Trophoblast cell (in vitro differentiated cells and primary cell): ENCODE data around the gene SYT6.

ENCODE experiments used
- DNase-seq, 2 donors: peaks; one replicate each; pipeline ENCODE4 v3.0.0-alpha.2; 2016
- H2AFZ ChIP-seq: 2 replicates; pipeline ENCODE4 v1.6.1; 2013; ENCODE audit warnings: low read length, moderate library complexity, mild to moderate bottlenecking; ENCODE audit not compliant: insufficient read depth, poor library complexity
- H2AK5ac ChIP-seq: 2 replicates; pipeline ENCODE4 v1.6.1; 2013; ENCODE audit warnings: mild to moderate bottlenecking, low read length
- H2BK120ac ChIP-seq: 2 replicates; pipeline ENCODE4 v1.6.1; 2013; ENCODE audit warnings: low read length, mild to moderate bottlenecking, moderate library complexity; ENCODE audit not compliant: insufficient read depth, poor library complexity
- H2BK12ac ChIP-seq: 2 replicates; pipeline ENCODE4 v1.6.1; 2013; ENCODE audit warnings: mild to moderate bottlenecking, low read length, moderate library complexity
- H2BK5ac ChIP-seq: 2 replicates; pipeline ENCODE4 v1.6.1; 2013; ENCODE audit warnings: low read length, low read depth, moderate library complexity, mild to moderate bottlenecking; ENCODE audit not compliant: poor library complexity
- H3K14ac ChIP-seq: 2 replicates; pipeline ENCODE4 v1.6.1; 2013; ENCODE audit warnings: mild to moderate bottlenecking, low read length
- H3K18ac ChIP-seq: 2 replicates; pipeline ENCODE4 v1.6.1; 2013; ENCODE audit warnings: mild to moderate bottlenecking, low read length
- H3K23ac ChIP-seq: 2 replicates; pipeline ENCODE4 v1.6.1; 2013; ENCODE audit warnings: low read length
- H3K27ac ChIP-seq: 2 replicates; pipeline ENCODE4 v1.5.1; 2013; ENCODE audit warnings: low read depth, mild to moderate bottlenecking, inconsistent platforms, low read length, moderate library complexity
- H3K27me3 ChIP-seq: 2 replicates; pipeline ENCODE4 v1.6.1; 2013; ENCODE audit warnings: inconsistent platforms, mild to moderate bottlenecking, low read length, moderate library complexity; ENCODE audit not compliant: insufficient read depth
- H3K36me3 ChIP-seq, 2 experiments: 1 replicate in 1 of 2; 2 replicates in 1 of 2; pipeline ENCODE4 v1.6.1; 2013; ENCODE audit warnings: low read length in 2 of 2, mild to moderate bottlenecking in 2 of 2, moderate library complexity in 1 of 2; ENCODE audit not compliant: insufficient read depth in 2 of 2, control insufficient read depth in 1 of 2
- H3K4ac ChIP-seq: 2 replicates; pipeline ENCODE4 v1.6.1; 2013; ENCODE audit warnings: low read depth, mild to moderate bottlenecking, low read length, moderate library complexity
- H3K4me1 ChIP-seq, 2 experiments: 1 replicate in 1 of 2; 2 replicates in 1 of 2; pipeline ENCODE4 v1.6.1; 2013; ENCODE audit warnings: low read length in 2 of 2, mild to moderate bottlenecking in 2 of 2, moderate library complexity in 1 of 2; ENCODE audit not compliant: insufficient read depth in 2 of 2, control insufficient read depth in 1 of 2
- H3K4me2 ChIP-seq: 2 replicates; pipeline ENCODE4 v1.6.1; 2013; ENCODE audit warnings: inconsistent platforms, mild to moderate bottlenecking, low read length, moderate library complexity
- H3K4me3 ChIP-seq: 2 replicates; pipeline ENCODE4 v1.5.1; 2013; ENCODE audit warnings: mild to moderate bottlenecking, low read depth, low read length, inconsistent platforms
- H3K79me1 ChIP-seq: one replicate; pipeline ENCODE4 v1.6.1; 2013; ENCODE audit warnings: low read length
- H3K79me2 ChIP-seq: 2 replicates; pipeline ENCODE4 v1.6.1; 2013; ENCODE audit warnings: low read length, mild to moderate bottlenecking; ENCODE audit not compliant: control insufficient read depth, insufficient read depth, poor library complexity
- H3K9ac ChIP-seq: 2 replicates; pipeline ENCODE4 v1.6.1; 2013; ENCODE audit warnings: mild to moderate bottlenecking, low read length
- H3K9me3 ChIP-seq: 2 replicates; pipeline ENCODE4 v1.6.1; 2013; ENCODE audit warnings: low read depth, mild to moderate bottlenecking, control low read depth, inconsistent platforms, low read length; ENCODE audit not compliant: insufficient read depth
- H4K12ac ChIP-seq: 2 replicates; pipeline ENCODE4 v1.6.1; 2013; ENCODE audit warnings: low read depth, mild to moderate bottlenecking, low read length, moderate library complexity
- H4K8ac ChIP-seq: 2 replicates; pipeline ENCODE4 v1.6.1; 2013; ENCODE audit warnings: low read depth, mild to moderate bottlenecking, low read length, moderate library complexity
- H4K91ac ChIP-seq: one replicate; pipeline ENCODE4 v1.6.1; 2013; ENCODE audit warnings: low read depth, mild to moderate bottlenecking, low read length, moderate library complexity
- WGBS: extraction: QIAGEN DNeasy Blood & Tissue Kit; methylation state at CpG from one replicate; pipeline ENCODE4 v1.1.7; 2013; ENCODE audit warnings: missing lambda C conversion rate; ENCODE audit not compliant: insufficient read length, insufficient coverage; ENCODE audit errors: extremely low coverage; 5-methylcytosine and 5-hydroxymethylcytosine counted together

SYT6 gene

GRCh38 chr1:114043548-114043947 lies 110.1 kb downstream of the SYT6 start:
- H2AK5ac ChIP-seq, result no peak overlapping the region
- H4K12ac ChIP-seq, result no peak overlapping the region
- no peak overlapping the region for H2BK5ac ChIP-seq
- H3K27ac ChIP-seq, result no peak overlapping the region
- H3K9me3 ChIP-seq, result no peaks in the 10 kb centered on the region
- no peaks in the 10 kb centered on the region for H3K4me1 ChIP-seq
- H2BK12ac ChIP-seq, result no peak overlapping the region
- no peak overlapping the region for H2BK120ac ChIP-seq
- no peak overlapping the region for H3K14ac ChIP-seq
- no peak overlapping the region for H4K91ac ChIP-seq
- H3K23ac ChIP-seq, result no peak overlapping the region
- no peaks in the 10 kb centered on the region for H3K79me2 ChIP-seq
- no peak for DNase-seq
- WGBS, result no CpG with 5 or more reads among the region's 5 CpGs
- H2AFZ ChIP-seq, result no peak overlapping the region
- H3K36me3 ChIP-seq, result no peaks in the 10 kb centered on the region
- no peaks in the 10 kb centered on the region for H3K79me1 ChIP-seq
- no peak overlapping the region for H4K8ac ChIP-seq
- no peaks in the 10 kb centered on the region for H3K27me3 ChIP-seq
- H3K4me2 ChIP-seq, result no peak overlapping the region
- no peak overlapping the region for H3K4ac ChIP-seq
- H3K4me3 ChIP-seq, result no peak overlapping the region
- H3K18ac ChIP-seq, result no peak overlapping the region
- no peak overlapping the region for H3K9ac ChIP-seq

GRCh38 chr1:114043054-114043453 lies 110.6 kb downstream of the SYT6 start:
- no peak overlapping the region for H2AK5ac ChIP-seq
- H4K8ac ChIP-seq, result no peak overlapping the region
- no peaks in the 10 kb centered on the region for H3K79me2 ChIP-seq
- H3K27me3 ChIP-seq, result no peaks in the 10 kb centered on the region
- H3K9ac ChIP-seq, result no peak overlapping the region
- H3K79me1 ChIP-seq, result no peaks in the 10 kb centered on the region
- H3K4me3 ChIP-seq, result no peak overlapping the region
- no peak for DNase-seq
- no peak overlapping the region for H3K4ac ChIP-seq
- H3K4me1 ChIP-seq, result peaks cover 0 to 3% of the 10 kb centered on the region in 2 experiments
- no peak overlapping the region for H4K12ac ChIP-seq
- H2BK5ac ChIP-seq, result no peak overlapping the region
- H2BK12ac ChIP-seq, result no peak overlapping the region
- no peak overlapping the region for H3K27ac ChIP-seq
- no peak overlapping the region for H3K4me2 ChIP-seq
- H2BK120ac ChIP-seq, result no peak overlapping the region
- no peak overlapping the region for H4K91ac ChIP-seq
- H3K18ac ChIP-seq, result no peak overlapping the region
- WGBS, result no CpG with 5 or more reads among the region's 4 CpGs
- no peak overlapping the region for H3K14ac ChIP-seq
- H3K23ac ChIP-seq, result no peak overlapping the region
- no peaks in the 10 kb centered on the region for H3K9me3 ChIP-seq
- no peaks in the 10 kb centered on the region for H3K36me3 ChIP-seq
- H2AFZ ChIP-seq, result no peak overlapping the region

- Histone ChIP-seq H4K8ac (no peak overlapping the region), H3K14ac (no peak overlapping the region), H3K4me1 (peaks cover 0 to 3% of the 10 kb centered on the region in 2 experiments), H3K27ac (no peak overlapping the region), H3K4ac (no peak overlapping the region), H3K27me3 (no peaks in the 10 kb centered on the region), H2AFZ (no peak overlapping the region), H3K9me3 (no peaks in the 10 kb centered on the region), H2BK120ac (no peak overlapping the region), H3K4me3 (no peak overlapping the region), H4K91ac (no peak overlapping the region), H3K79me1 (no peaks in the 10 kb centered on the region), H2BK5ac (no peak overlapping the region), H2BK12ac (no peak overlapping the region), H3K23ac (no peak overlapping the region), H3K36me3 (no peaks in the 10 kb centered on the region), H4K12ac (no peak overlapping the region), H3K9ac (no peak overlapping the region), H3K4me2 (no peak overlapping the region), H3K79me2 (no peaks in the 10 kb centered on the region), H2AK5ac (no peak overlapping the region), H3K18ac (no peak overlapping the region)
- WGBS, result no CpG with 5 or more reads among the region's 4 CpGs
- DNase-seq, result peak in 1 of 2 donors; percentile 36
Measured at GRCh38 chr1:114040273-114041015, 113.2 kb downstream of the SYT6 start.
